ENCODE data around the gene ADAM15.

DNA sequence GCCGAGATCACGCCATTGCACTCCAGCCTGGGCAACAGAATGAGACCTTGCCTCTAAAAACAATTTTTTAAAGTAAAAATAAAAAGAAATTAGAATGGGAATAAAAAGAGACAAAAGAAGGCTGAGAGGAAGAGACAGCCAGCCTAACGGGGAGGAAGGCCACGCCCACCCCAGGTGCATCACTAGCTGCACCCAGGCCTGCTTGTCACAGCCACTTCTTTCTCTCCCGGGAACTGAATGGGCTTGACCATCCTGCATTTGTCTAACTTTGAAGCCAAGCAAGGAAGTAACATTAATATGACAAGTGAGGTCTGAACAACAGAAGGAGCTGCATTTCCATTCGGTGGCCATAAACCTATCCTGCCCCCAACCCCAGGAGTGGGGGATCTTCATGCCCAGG is 55.7 kb downstream of the ADAM15 start:
- TF ChIP-seq, protein P1, sequence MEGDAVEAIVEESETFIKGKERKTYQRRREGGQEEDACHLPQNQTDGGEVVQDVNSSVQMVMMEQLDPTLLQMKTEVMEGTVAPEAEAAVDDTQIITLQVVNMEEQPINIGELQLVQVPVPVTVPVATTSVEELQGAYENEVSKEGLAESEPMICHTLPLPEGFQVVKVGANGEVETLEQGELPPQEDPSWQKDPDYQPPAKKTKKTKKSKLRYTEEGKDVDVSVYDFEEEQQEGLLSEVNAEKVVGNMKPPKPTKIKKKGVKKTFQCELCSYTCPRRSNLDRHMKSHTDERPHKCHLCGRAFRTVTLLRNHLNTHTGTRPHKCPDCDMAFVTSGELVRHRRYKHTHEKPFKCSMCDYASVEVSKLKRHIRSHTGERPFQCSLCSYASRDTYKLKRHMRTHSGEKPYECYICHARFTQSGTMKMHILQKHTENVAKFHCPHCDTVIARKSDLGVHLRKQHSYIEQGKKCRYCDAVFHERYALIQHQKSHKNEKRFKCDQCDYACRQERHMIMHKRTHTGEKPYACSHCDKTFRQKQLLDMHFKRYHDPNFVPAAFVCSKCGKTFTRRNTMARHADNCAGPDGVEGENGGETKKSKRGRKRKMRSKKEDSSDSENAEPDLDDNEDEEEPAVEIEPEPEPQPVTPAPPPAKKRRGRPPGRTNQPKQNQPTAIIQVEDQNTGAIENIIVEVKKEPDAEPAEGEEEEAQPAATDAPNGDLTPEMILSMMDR (IDR thresholded peaks at IDR 0.05): no peak
- no peak for TF ChIP-seq POLR2AphosphoS5 (IDR thresholded peaks at IDR 0.05)
- no peak for TF ChIP-seq POLR2A (IDR thresholded peaks at IDR 0.05)
- no peak for TF ChIP-seq EP300 (IDR thresholded peaks at IDR 0.05)
